HG02840 (cell line): ENCODE data around the gene ATG10.

Experiments
- ATAC-seq: cut with Tn5 transposase; IDR thresholded peaks from one replicate; pipeline ENCODE4 v1.9.1; 2021; ENCODE audit warnings: mild to moderate bottlenecking, moderate library complexity, moderate number of reproducible peaks; ENCODE audit not compliant: unreplicated experiment, low FRiP score

Gene ATG10

DNA sequence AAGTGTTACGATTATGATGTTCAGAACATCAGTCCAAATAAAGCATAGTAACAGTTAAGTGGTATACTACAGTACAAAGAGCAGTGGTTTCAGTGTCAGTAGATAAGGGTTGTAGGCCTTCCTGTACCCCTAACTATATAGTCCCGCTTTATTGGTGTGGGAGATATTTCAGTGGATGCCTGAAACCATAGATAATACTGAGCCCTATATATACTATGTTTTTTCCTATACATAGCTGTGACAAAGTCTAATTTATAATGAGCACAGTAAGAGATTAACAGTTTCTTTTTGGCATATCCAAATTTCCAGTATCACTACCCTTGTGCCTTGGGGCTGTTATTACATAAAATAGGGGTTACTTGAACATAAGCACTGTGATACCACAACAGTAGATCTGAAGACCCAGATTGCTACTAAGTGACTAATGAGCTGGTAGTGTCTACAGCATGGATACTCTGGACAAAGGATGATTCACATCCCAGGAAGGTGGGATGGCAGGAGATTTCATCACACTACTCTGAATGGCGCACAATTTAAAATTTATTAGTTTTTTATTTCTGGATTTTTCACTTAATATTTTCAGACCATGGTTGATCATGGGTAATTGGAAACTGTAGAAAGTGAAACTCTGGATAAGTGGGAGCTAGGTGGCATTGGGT lies 187.1 kb downstream of the ATG10 start:
- ATAC-seq, result no peak

- no peak for ATAC-seq
Measured at GRCh38 chr5:82160948-82161347, 189.1 kb downstream of the ATG10 start.

DNA sequence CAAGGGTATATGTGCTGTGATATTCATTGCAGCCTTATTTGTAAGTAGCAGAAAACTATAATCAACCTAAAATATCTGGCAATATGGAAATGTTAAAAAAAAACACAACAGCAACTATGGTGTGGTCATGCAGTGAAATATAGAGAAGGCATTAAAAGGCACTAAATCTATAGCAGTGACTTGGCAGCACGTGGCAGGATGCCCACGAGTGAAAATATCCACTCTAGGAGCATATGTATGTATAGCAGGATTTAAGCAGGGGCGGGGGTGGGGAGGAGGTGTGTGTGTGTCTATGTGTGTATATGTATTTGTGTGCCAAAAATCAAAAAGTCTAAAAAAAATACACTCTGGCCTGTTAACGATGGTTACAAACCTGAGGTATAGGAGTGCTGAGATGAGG lies 190.8 kb downstream of the ATG10 start:
- no peak for ATAC-seq

GRCh38 chr5:82163452-82164175 lies 191.8 kb downstream of the ATG10 start:
- ATAC-seq, result no peak

- no peak for ATAC-seq
Measured at GRCh38 chr5:82164176-82164976, 192.6 kb downstream of the ATG10 start.

- no peak for ATAC-seq
Measured at GRCh38 chr5:82164977-82165713, 193.3 kb downstream of the ATG10 start.

DNA sequence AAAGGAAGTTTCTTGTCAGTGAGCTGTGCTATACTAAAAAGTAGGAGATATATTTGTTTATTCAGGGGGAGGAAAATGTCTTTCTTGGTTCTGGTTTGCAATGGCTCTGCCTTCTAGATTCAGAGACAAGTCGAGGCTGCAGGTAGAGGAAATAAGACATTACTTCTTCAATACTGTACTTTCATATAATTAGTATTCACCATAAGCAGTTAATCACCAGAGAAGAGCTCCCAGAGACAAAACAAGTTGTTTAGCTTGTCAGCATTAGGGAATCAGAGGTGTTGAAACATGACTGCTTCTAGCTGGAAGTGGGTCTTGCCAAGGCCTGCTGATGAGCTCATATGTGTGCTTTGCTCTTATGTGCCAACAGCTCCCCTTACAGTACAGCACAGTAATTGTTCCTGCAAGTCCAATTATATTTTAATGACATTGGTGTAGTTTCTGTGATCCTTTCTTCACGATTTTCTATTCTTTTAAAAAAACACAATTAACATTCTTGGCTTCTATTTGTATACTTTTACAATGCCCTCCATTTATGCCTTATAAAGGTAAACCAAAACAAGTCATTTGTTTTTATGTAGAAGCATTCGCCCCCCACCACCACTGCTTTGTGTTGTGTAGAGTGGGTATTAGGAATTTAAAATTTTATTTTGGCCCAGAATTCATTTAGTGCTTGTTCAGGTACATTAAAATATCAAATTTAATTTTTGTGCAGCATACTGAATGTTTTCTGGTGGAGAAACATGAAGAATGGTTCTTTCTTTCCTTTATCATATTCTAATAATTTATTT lies 194.1 kb downstream of the ATG10 start:
- peak; percentile 55 for ATAC-seq

DNA sequence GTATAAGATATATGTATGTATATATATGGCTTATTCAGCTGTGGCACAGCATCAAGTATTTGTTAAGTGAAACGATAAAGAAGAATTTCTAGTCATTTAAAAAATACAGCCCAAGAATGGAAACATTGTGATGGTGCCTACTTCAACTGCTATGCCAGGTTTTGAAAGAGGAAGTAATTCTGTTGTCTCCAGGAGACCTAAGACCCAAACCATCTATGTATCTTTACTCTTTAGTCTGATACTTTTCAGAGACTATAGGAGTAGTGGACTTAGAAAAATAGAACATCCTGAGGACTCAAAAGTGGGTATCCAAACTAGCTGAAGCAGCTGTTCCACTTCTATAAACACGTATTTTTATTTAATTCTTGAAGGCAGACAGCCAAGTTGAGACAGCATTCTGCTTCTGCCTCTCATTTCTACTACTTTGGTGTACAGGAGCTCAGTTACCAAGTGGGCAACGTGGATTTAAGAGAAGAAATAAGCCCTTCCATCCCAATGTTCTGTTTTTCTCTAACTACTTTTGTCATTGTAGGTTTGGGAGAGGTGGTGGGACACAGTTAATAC lies 195.6 kb downstream of the ATG10 start:
- ATAC-seq, result no peak

DNA sequence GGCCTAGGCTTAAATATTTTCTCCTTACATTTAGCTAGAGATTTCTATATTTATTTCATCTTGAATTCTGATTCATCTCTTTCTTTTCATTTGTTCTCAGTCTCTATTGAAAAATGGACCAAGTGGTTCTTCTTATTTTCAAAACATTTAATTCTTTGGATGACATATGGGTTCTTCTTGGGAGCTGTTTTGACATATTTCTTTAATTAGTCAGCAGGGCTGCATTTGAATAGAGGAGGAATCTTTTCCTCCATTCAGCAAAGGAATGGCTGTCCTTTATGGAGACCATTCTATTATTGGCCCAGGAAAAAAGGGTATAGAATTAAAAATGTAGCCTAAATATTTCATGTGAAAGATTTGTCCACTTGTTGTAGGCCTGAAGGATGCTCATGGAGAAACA lies 196.5 kb downstream of the ATG10 start:
- ATAC-seq, result no peak

- no peak for ATAC-seq
Measured at GRCh38 chr5:82169892-82170291, 198.1 kb downstream of the ATG10 start.

GRCh38 chr5:82174128-82174918 lies 202.5 kb downstream of the ATG10 start:
- peak; percentile 94 for ATAC-seq

DNA sequence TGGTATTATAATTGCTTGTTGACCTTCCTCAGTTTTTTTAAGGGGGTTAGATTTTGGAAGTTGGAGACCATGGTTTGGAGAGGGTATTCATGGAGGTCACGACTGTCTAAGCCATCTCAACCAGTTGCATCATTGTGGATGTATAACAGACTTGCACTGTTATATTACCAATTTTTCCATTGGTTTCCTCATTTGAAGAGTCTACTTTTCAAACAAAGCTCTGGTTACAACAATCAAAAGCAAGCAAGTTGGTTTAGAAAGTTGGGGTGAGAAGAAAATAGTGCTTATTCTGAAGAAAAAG lies 203.0 kb downstream of the ATG10 start:
- ATAC-seq, result no peak

- ATAC-seq, result no peak
Measured at GRCh38 chr5:82176115-82176814, 204.4 kb downstream of the ATG10 start.

DNA sequence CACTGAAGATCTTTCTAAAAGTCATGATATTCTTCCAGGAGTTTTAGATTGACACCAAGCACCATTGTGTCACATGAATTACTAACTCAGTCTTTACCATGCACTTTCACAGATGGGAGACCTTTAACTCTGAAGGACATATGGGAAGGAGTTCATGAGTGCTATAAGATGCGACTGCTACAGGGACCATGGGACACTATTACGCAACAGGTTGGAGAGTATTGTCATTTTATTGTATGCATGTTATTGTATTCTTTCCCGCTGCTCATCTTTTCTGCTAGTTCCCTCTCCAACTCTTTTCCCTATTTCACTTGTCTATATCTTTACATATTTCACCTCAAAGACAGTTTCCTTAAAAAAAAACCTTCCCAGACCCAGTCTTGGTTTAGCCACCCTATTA lies 206.6 kb downstream of the ATG10 start:
- no peak for ATAC-seq

DNA sequence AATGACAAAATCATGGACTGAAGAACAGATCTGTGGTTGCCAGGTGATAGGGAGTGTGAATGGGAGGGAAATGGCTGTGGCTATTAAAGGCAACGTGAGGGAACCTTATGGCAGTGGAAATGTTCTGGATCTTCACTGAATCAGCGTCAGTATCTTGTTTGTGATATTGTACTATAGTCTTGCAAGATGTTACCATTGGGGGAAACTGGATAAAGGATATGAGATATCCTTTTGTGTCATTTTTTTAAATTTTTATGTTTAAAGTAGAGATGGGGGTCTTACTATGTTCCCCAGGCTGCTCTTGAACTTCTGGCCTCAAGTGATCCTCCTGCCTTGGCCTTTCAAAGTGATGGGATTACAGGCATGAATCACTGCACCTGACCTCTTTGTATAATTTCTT lies 210.8 kb downstream of the ATG10 start:
- no peak for ATAC-seq

DNA sequence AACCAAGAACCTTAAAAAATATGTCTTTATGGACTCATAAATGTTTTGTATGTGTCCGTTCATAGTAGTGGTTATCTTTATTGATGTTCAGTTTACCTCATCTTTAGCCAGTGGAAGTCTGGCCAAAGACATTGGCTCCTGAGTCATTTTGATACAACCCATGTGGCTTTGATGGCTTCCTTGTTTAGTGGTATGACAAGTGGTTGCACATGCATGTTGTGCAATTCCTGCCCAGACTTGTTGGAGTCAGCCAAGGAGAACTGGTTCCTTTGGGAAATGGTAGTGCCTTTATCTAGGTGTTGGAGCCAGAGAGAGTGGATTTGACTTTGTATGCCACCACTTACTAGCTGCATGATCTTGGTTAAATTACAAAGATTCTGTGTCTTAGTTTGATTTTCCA lies 212.0 kb downstream of the ATG10 start:
- no peak for ATAC-seq

DNA sequence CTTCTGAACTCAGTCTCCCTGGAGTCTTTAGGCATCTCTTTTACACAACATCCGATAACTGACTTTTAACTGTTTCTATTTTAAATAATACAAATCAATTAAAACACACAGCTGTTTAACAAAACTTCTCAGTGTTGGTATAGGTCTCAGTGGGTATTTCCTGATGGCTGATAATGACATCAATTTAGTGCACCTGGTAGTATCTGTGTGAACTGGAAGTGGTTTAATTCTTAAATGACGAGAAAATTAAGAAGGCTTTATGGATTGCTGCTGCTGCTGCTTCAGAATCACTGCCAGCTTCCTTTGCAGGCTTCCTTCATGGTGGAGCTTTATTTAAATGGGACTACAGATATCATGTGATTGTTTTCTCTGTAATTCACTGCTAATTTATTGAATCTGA lies 214.0 kb downstream of the ATG10 start:
- ATAC-seq, result no peak

DNA sequence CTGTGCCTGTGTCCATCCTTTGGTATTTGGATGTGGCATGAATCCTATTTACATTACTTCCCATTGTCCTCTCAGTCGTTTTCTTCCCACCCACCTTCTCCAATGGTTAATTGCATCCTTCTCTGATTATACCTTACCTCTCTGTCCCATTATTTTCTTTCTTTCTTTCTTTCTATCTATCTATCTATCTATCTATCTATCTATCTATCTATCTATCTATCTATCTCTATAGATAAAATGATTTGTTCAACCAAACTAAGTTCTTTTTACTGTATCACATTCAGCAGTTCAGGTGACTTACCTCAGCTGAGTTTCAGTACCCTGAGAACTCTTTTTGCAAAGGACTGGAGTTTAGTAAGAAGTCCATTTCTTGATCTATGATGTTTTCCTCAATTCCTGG lies 225.7 kb downstream of the ATG10 start:
- no peak for ATAC-seq

DNA sequence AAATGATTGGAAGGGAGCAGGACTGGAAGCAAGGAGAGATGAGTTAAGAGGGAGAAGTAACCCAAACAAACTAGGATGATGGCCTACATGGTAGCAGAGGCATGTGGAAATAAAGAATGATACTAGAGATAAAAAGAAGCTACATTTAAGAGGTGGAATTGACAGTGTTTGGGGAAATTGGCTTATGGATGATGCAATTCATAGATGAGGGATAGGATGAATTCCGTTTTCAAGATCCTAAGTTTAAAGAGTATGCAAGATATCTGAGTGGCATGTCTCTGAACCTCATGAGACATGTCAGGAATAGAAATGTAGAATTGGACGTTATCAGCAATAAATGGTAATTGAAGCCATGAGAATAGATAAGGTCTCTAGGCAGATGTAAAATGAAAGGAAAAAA lies 232.7 kb downstream of the ATG10 start:
- no peak for ATAC-seq
